Loucy (cell line): ENCODE measurements around the gene ANXA3.
A peak's percentile ranks its signal among the peaks of the same experiment; 100 is the strongest.

Experiments used
- H2AFZ ChIP-seq: fragments of 200-600 bp; sonication (generic); 2 replicates; pipeline ENCODE4 v1.6.0; 2016; ENCODE audit warnings: antibody characterized with exemption, mild to moderate bottlenecking, low read length, moderate library complexity
- H3F3A ChIP-seq: fragments of 200-600 bp; 2 replicates; pipeline ENCODE4 v1.6.0; 2016; ENCODE audit warnings: antibody characterized with exemption, low read depth, mild to moderate bottlenecking
- H3K27me3 ChIP-seq: fragments of 200-600 bp; sonication (generic); 2 replicates; pipeline ENCODE4 v1.6.1; 2014; ENCODE audit warnings: low read length, mild to moderate bottlenecking; ENCODE audit not compliant: insufficient read depth, poor library complexity, severe bottlenecking
- H3K36me3 ChIP-seq: fragments of 200-600 bp; sonication (generic); 2 replicates; pipeline ENCODE4 v1.6.1; 2016; ENCODE audit warnings: low read length; ENCODE audit not compliant: insufficient read depth
- H3K4me1 ChIP-seq: fragments of 200-600 bp; sonication (generic); 2 replicates; pipeline ENCODE4 v1.5.1; 2014; ENCODE audit warnings: low read length, mild to moderate bottlenecking; ENCODE audit not compliant: insufficient read depth, poor library complexity, severe bottlenecking
- H3K4me2 ChIP-seq: fragments of 200-600 bp; sonication (generic); 2 replicates; pipeline ENCODE4 v1.6.0; 2014; ENCODE audit warnings: antibody characterized with exemption, low read length, low read depth, mild to moderate bottlenecking; ENCODE audit not compliant: poor library complexity, severe bottlenecking
- H3K4me3 ChIP-seq: fragments of 200-600 bp; sonication (generic); 2 replicates; pipeline ENCODE4 v1.5.1; 2014; ENCODE audit warnings: low read length, mild to moderate bottlenecking, mixed read lengths; ENCODE audit not compliant: poor library complexity, severe bottlenecking
- H3K79me2 ChIP-seq: fragments of 200-600 bp; sonication (generic); 2 replicates; pipeline ENCODE4 v1.6.1; 2014; ENCODE audit warnings: low read length; ENCODE audit not compliant: insufficient read depth
- H3K9ac ChIP-seq: fragments of 200-600 bp; sonication (generic); 2 replicates; pipeline ENCODE4 v1.6.0; 2014; ENCODE audit warnings: mild to moderate bottlenecking, low read depth, low read length, moderate library complexity; ENCODE audit not compliant: poor library complexity, severe bottlenecking
- H3K9me2 ChIP-seq: fragments of 200-600 bp; sonication (generic); replicated peaks from 2 replicates; pipeline ENCODE4 v1.6.1; 2016; ENCODE audit warnings: low read depth, low read length, mixed read lengths
- H3K9me3 ChIP-seq: fragments of 200-600 bp; sonication (generic); 2 replicates; pipeline ENCODE4 v1.6.1; 2014; ENCODE audit warnings: mild to moderate bottlenecking, antibody characterized with exemption, low read length, low read depth; ENCODE audit not compliant: insufficient read depth
- H4K20me1 ChIP-seq: fragments of 200-600 bp; sonication (generic); 2 replicates; pipeline ENCODE4 v1.6.0; 2014; ENCODE audit warnings: antibody characterized with exemption, low read length, mild to moderate bottlenecking; ENCODE audit not compliant: insufficient read depth, poor library complexity, severe bottlenecking
- CTCF ChIP-seq: fragments of 200-600 bp; sonication (generic); conservative IDR thresholded peaks from 2 replicates; pipeline ENCODE4 v1.5.1; 2014; ENCODE audit warnings: mild to moderate bottlenecking, antibody characterized with exemption, low read length
- EZH2phosphoT487 ChIP-seq: fragments of 200-600 bp; IDR thresholded peaks from 2 replicates; pipeline ENCODE4 v1.6.1; 2018; ENCODE audit warnings: antibody characterized with exemption, mild to moderate bottlenecking, moderate library complexity, borderline replicate concordance

The ANXA3 gene

GRCh38 chr4:78602334-78602733 is 50.8 kb downstream of the ANXA3 start:
- Histone ChIP-seq H2AFZ (0 out of 2 replicates have a peak overlapping the region, but pooled peaks have one; percentile 34), H3K79me2 (no peaks in the 10 kb centered on the region)

GRCh38 chr4:78603384-78603783 is 51.8 kb downstream of the ANXA3 start:
- H3K79me2 ChIP-seq, result no peaks in the 10 kb centered on the region
- H2AFZ ChIP-seq, result no peak overlapping the region
- no peaks in the 10 kb centered on the region for H4K20me1 ChIP-seq
- TF ChIP-seq CTCF, result no peak
- TF ChIP-seq EZH2phosphoT487, result no peak
- H3K4me1 ChIP-seq, result peaks cover 51% of the 10 kb centered on the region
- no peaks in the 10 kb centered on the region for H3K27me3 ChIP-seq
- no peaks in the 10 kb centered on the region for H3K36me3 ChIP-seq
- H3K9me2 ChIP-seq, result no peaks in the 10 kb centered on the region
- H3K9me3 ChIP-seq, result no peaks in the 10 kb centered on the region
- no peak overlapping the region for H3K4me2 ChIP-seq
- no peaks in the 10 kb centered on the region for H3F3A ChIP-seq
- H3K9ac ChIP-seq, result no peak overlapping the region
- no peak overlapping the region for H3K4me3 ChIP-seq

More at GRCh38 chr4:78602334-78602733, 50.8 kb downstream of the ANXA3 start:
- H3K4me1 ChIP-seq, result peaks cover 42% of the 10 kb centered on the region
- H4K20me1 ChIP-seq, result no peaks in the 10 kb centered on the region
- no peaks in the 10 kb centered on the region for H3F3A ChIP-seq
- TF ChIP-seq EZH2phosphoT487 (no peak), CTCF (no peak)
- no peaks in the 10 kb centered on the region for H3K36me3 ChIP-seq
- no peaks in the 10 kb centered on the region for H3K27me3 ChIP-seq
- H3K9me2 ChIP-seq, result no peaks in the 10 kb centered on the region
- H3K9ac ChIP-seq, result peak overlapping the region; percentile 11
- H3K4me2 ChIP-seq, result peak overlapping the region; percentile 45
- no peak overlapping the region for H3K4me3 ChIP-seq
- H3K9me3 ChIP-seq, result no peaks in the 10 kb centered on the region

GRCh38 chr4:78604988-78605387 is 53.4 kb downstream of the ANXA3 start:
- H3K4me2 ChIP-seq, result no peak overlapping the region
- H3K36me3 ChIP-seq, result no peaks in the 10 kb centered on the region
- H3K9ac ChIP-seq, result no peak overlapping the region
- H3K27me3 ChIP-seq, result no peaks in the 10 kb centered on the region
- H4K20me1 ChIP-seq, result no peaks in the 10 kb centered on the region
- H3K9me2 ChIP-seq, result no peaks in the 10 kb centered on the region
- H3F3A ChIP-seq, result peaks cover 12% of the 10 kb centered on the region; the same call in 1 of the 2 replicates
- no peak overlapping the region for H2AFZ ChIP-seq
- H3K4me3 ChIP-seq, result no peak overlapping the region
- peaks cover 64% of the 10 kb centered on the region for H3K4me1 ChIP-seq
- no peaks in the 10 kb centered on the region for H3K79me2 ChIP-seq
- H3K9me3 ChIP-seq, result no peaks in the 10 kb centered on the region
- TF ChIP-seq EZH2phosphoT487 (no peak), CTCF (no peak)
